ENCODE measurements around the gene SCUBE2.

The SCUBE2 gene

DNA sequence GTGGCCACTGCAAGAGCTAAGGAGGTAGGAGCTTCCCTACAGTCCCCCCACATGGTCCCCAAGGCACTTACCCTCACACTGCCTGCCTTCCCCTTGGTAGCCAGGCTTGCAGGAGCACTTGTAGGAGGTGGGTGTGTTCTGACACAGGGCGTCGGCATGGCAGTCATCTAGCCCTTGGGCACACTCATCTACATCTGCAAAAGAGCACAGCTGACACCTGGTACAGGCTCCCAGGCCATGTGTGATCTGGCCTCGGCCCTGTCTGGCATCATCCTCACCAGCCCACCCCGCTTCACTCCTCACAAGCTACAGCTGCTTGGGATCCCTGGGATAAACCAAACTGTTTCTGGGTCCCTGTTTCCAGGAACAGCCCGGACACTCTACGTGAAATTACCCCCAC lies 1.8 kb downstream of the SCUBE2 start:
- Histone ChIP-seq H3K36me3 (ENCODE audit: control insufficient read depth in 2 of 2, insufficient read depth in 2 of 2, low read length in 2 of 2) (no peaks in the 10 kb centered on the region), H3K27me3 (ENCODE audit: control insufficient read depth in 1 of 2, insufficient read depth in 2 of 2, low read length in 2 of 2) (no peaks in the 10 kb centered on the region), H3K4me1 (ENCODE audit: control insufficient read depth, insufficient read depth, low read length) (peaks cover 16% of the 10 kb centered on the region), H3K9ac (ENCODE audit: low read length in 2 of 2) (no peak overlapping the region), H3K9me3 (ENCODE audit: control insufficient read depth in 2 of 2, low read length in 2 of 2) (no peaks in the 10 kb centered on the region), H3K4me3 (ENCODE audit: low read length in 2 of 2) (no peak overlapping the region), H3K27ac (ENCODE audit: low read length) (no peak overlapping the region)

DNA sequence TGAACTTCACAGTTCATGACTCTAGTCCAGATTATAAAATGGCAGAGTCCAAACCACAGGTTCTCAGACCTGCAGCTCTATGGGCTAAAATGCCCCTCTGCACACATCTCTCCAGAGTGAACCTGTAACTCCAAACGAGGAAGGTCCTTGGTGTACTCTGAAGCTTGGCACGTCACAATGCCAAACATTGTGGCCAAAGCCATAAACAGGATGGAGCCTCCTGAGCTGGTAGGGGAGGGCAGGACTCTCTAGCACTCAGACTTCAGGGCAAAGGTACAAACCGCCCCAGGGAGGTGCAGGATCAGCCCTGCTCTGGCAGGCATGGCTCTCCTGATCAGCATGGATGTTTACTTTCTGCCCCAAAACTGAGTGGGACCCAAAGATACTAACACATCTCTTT lies 2.3 kb downstream of the SCUBE2 start:
- no peak overlapping the region for H3K9ac ChIP-seq (ENCODE audit: low read length in 2 of 2)
- H3K9me3 ChIP-seq (ENCODE audit: control insufficient read depth in 2 of 2, low read length in 2 of 2): no peaks in the 10 kb centered on the region
- no peaks in the 10 kb centered on the region for H3K36me3 ChIP-seq (ENCODE audit: control insufficient read depth in 2 of 2, insufficient read depth in 2 of 2, low read length in 2 of 2)
- no peak overlapping the region for H3K27ac ChIP-seq (ENCODE audit: low read length)
- no peak overlapping the region for H3K4me3 ChIP-seq (ENCODE audit: low read length in 2 of 2)
- H3K4me1 ChIP-seq (ENCODE audit: control insufficient read depth, insufficient read depth, low read length): peaks cover 16% of the 10 kb centered on the region
- H3K27me3 ChIP-seq (ENCODE audit: control insufficient read depth in 1 of 2, insufficient read depth in 2 of 2, low read length in 2 of 2): no peaks in the 10 kb centered on the region

DNA sequence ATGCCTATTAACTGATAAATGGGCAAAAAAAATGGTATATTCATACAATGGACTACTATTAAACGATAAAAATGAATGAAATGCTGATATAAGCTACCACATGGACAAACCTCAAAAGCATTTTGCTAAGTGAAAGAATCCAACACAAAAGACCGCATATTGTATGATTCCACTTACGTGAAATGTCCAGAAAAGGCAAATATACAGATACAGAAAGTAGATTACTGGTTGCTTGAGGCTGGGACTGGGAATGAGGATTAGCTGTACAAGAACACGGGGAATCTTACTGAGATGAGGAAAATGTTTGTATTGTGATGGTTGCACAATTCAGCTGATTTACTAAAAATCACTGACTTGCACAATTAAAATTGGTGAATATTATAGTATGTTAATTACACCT lies 8.8 kb downstream of the SCUBE2 start:
- Histone ChIP-seq H3K36me3 (ENCODE audit: control insufficient read depth in 2 of 2, insufficient read depth in 2 of 2, low read length in 2 of 2) (no peaks in the 10 kb centered on the region), H3K27ac (ENCODE audit: low read length) (no peak overlapping the region), H3K27me3 (ENCODE audit: control insufficient read depth in 1 of 2, insufficient read depth in 2 of 2, low read length in 2 of 2) (no peaks in the 10 kb centered on the region), H3K4me1 (ENCODE audit: control insufficient read depth, insufficient read depth, low read length) (peaks cover 5% of the 10 kb centered on the region), H3K4me3 (ENCODE audit: low read length in 2 of 2) (no peak overlapping the region), H3K9me3 (ENCODE audit: control insufficient read depth in 2 of 2, low read length in 2 of 2) (no peaks in the 10 kb centered on the region), H3K9ac (ENCODE audit: low read length in 2 of 2) (no peak overlapping the region)

DNA sequence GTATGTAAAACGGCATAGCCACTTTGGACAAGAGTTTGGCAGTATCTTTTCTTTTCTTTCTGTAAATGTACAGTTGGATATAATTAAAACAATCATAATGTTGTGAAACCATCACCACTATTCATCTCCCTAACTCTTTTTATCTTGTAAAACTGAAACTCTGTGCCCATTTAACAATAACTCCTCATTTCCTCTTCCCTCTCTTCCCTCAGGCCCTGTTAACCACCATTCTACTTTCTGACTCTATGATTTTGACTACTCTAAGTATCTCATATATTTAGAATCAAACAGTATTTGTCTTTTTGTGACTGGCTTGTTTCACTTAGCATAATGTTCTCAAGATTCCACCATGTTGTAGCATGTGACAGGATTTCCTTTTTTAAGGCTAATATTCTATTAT lies 10.2 kb downstream of the SCUBE2 start:
- H3K36me3 ChIP-seq (ENCODE audit: control insufficient read depth in 2 of 2, insufficient read depth in 2 of 2, low read length in 2 of 2): no peaks in the 10 kb centered on the region
- H3K27ac ChIP-seq (ENCODE audit: low read length): no peak overlapping the region
- no peak overlapping the region for H3K4me3 ChIP-seq (ENCODE audit: low read length in 2 of 2)
- no peaks in the 10 kb centered on the region for H3K27me3 ChIP-seq (ENCODE audit: control insufficient read depth in 1 of 2, insufficient read depth in 2 of 2, low read length in 2 of 2)
- no peaks in the 10 kb centered on the region for H3K9me3 ChIP-seq (ENCODE audit: control insufficient read depth in 2 of 2, low read length in 2 of 2)
- H3K9ac ChIP-seq (ENCODE audit: low read length in 2 of 2): no peak overlapping the region
- H3K4me1 ChIP-seq (ENCODE audit: control insufficient read depth, insufficient read depth, low read length): peaks cover 15% of the 10 kb centered on the region

DNA sequence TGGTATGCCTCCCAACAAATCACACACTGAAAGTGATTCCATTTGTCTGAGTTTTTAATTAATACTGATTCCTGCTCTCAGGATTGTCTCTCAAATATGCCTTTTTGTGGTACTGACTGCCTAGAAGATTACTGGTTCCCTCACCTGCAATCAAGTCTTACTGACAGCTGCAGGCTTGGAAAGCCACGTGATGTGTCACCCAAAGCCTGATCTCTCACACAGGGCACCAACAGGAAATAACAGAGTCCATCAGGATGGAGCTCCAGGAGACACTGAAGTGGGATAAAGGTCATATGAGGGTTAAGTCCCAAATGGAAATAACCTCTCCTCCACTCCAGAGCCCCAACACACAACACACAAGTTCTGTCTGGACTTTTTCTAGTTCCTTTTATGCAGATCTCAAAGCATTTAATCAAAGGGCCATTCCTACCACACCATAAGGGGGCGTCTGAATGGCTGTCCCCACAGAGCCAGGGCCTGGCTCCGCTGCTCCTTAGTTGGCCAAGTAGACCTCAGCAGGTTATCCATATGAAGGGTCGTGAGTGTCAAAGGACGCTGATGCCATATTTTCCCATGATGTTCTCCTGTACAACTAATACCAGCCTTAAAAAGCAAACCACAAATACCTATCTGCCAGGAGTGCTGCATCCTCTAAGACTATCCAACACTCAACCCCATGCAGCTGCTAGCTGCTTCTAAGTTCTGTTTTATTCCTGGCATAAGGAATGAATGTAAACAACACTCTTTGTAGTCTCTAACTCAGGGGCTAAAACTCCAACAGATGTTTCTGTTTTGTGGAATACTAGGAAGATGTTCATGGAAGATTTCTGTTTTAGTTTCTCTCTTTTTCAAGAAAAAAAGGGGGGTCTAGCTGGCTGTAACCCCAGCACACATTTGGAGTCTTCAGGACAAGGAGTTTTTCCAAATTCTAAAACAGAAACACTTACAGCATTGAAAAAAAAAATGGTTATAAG lies 13.0 kb downstream of the SCUBE2 start:
- Histone ChIP-seq H3K36me3 (ENCODE audit: control insufficient read depth in 2 of 2, insufficient read depth in 2 of 2, low read length in 2 of 2) (no peaks in the 10 kb centered on the region), H3K9ac (ENCODE audit: low read length in 2 of 2) (no peak overlapping the region), H3K27ac (ENCODE audit: low read length) (peak overlapping the region; percentile 24), H3K4me1 (ENCODE audit: control insufficient read depth, insufficient read depth, low read length) (peaks cover 22% of the 10 kb centered on the region), H3K9me3 (ENCODE audit: control insufficient read depth in 2 of 2, low read length in 2 of 2) (no peaks in the 10 kb centered on the region), H3K4me3 (ENCODE audit: low read length in 2 of 2) (no peak overlapping the region), H3K27me3 (ENCODE audit: control insufficient read depth in 1 of 2, insufficient read depth in 2 of 2, low read length in 2 of 2) (no peaks in the 10 kb centered on the region)

DNA sequence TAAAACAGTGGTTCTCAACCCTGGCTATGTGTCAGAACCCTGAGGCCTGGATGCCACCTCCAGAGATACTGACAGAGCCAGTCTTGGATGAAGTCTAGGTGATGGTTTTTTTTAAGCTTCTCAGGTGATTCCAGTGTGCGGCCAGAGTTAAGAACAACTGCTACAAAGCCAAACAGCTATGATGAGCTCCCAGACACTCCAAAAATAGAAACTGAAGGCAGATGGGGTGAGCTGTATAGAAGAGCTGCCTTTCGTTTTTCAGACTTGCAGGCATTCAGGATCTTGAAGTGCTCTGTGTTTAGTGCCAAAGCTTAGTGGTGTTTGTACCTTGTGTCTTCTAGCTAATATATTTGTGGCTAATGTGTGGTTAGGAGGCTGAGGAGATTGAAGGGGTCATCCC lies 14.2 kb downstream of the SCUBE2 start:
- peaks cover 22% of the 10 kb centered on the region for H3K4me1 ChIP-seq (ENCODE audit: control insufficient read depth, insufficient read depth, low read length)
- peak overlapping the region in 1 of 2 donors; percentile 8 for H3K4me3 ChIP-seq (ENCODE audit: low read length in 2 of 2)
- H3K27me3 ChIP-seq (ENCODE audit: control insufficient read depth in 1 of 2, insufficient read depth in 2 of 2, low read length in 2 of 2): no peaks in the 10 kb centered on the region
- H3K9me3 ChIP-seq (ENCODE audit: control insufficient read depth in 2 of 2, low read length in 2 of 2): no peaks in the 10 kb centered on the region
- peak overlapping the region; percentile 33 for H3K27ac ChIP-seq (ENCODE audit: low read length)
- H3K9ac ChIP-seq (ENCODE audit: low read length in 2 of 2): no peak overlapping the region
- no peaks in the 10 kb centered on the region for H3K36me3 ChIP-seq (ENCODE audit: control insufficient read depth in 2 of 2, insufficient read depth in 2 of 2, low read length in 2 of 2)

DNA sequence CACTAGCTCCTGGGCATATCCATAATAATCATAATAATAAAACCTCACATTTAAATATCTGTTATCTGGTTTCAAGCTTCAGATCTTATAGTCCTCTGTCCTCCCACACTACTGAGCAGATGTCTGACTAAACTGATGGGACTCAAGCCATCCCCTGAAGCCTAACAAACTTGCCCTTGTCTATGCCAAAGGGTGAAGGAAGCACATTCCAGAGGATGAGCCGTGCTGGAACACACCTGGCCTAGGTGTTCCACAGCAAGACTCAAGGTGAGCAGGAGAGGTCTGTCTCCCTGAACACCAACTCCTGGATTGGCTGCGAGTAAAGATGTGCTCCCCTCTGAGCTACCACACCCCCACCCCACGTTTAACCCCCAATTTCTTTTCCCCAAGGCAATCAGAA lies 14.7 kb downstream of the SCUBE2 start:
- Histone ChIP-seq H3K27me3 (ENCODE audit: control insufficient read depth in 1 of 2, insufficient read depth in 2 of 2, low read length in 2 of 2) (no peaks in the 10 kb centered on the region), H3K4me1 (ENCODE audit: control insufficient read depth, insufficient read depth, low read length) (peaks cover 22% of the 10 kb centered on the region), H3K4me3 (ENCODE audit: low read length in 2 of 2) (no peak overlapping the region), H3K9me3 (ENCODE audit: control insufficient read depth in 2 of 2, low read length in 2 of 2) (no peaks in the 10 kb centered on the region), H3K9ac (ENCODE audit: low read length in 2 of 2) (no peak overlapping the region), H3K27ac (ENCODE audit: low read length) (peak overlapping the region; percentile 33), H3K36me3 (ENCODE audit: control insufficient read depth in 2 of 2, insufficient read depth in 2 of 2, low read length in 2 of 2) (no peaks in the 10 kb centered on the region)

DNA sequence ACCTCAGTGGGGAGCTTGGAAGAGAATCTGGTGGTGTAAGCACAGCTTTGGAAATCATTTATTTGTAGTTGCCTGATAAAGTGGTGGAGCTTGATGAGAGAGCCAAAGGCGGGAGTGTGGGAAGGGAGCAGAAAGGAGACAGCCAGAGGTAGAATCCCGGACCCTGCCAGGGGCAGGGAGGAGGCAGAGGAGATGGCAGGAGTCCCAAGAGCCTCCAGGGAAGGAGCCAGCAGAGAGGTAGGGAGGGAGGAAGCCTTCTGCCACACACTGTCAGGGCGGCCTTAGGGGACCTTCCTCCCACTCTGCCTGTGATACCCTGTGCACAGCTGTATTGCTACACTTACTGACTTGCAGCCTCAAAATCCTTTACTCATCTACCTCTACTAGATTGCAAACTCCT lies 15.4 kb downstream of the SCUBE2 start:
- Histone ChIP-seq H3K4me1 (ENCODE audit: control insufficient read depth, insufficient read depth, low read length) (peaks cover 24% of the 10 kb centered on the region), H3K27me3 (ENCODE audit: control insufficient read depth in 1 of 2, insufficient read depth in 2 of 2, low read length in 2 of 2) (no peaks in the 10 kb centered on the region), H3K27ac (ENCODE audit: low read length) (peak overlapping the region; percentile 33), H3K4me3 (ENCODE audit: low read length in 2 of 2) (no peak overlapping the region), H3K9me3 (ENCODE audit: control insufficient read depth in 2 of 2, low read length in 2 of 2) (no peaks in the 10 kb centered on the region), H3K9ac (ENCODE audit: low read length in 2 of 2) (no peak overlapping the region), H3K36me3 (ENCODE audit: control insufficient read depth in 2 of 2, insufficient read depth in 2 of 2, low read length in 2 of 2) (peaks cover 0 to 2% of the 10 kb centered on the region in 2 donors)

DNA sequence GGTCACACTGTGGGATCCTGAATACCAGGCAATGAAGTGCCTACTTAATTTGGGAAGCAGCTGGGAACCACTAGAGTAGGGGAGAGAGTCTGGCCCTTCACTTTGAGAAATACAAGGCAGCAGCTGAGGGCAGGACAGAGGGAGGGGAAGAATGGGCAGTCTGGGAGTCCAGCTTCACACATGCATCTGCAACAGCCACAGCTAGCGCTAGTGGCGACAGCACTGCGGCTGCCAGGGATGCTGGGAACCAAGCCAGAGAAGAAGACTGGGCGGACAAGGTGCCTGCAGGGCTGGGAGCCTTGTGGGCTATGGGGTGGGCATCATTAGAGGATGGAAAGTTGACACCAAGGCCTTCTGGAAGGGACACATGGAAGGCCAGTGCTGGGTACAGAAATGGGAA lies 15.8 kb downstream of the SCUBE2 start:
- Histone ChIP-seq H3K4me3 (ENCODE audit: low read length in 2 of 2) (no peak overlapping the region), H3K9ac (ENCODE audit: low read length in 2 of 2) (no peak overlapping the region), H3K9me3 (ENCODE audit: control insufficient read depth in 2 of 2, low read length in 2 of 2) (no peaks in the 10 kb centered on the region), H3K27me3 (ENCODE audit: control insufficient read depth in 1 of 2, insufficient read depth in 2 of 2, low read length in 2 of 2) (no peaks in the 10 kb centered on the region), H3K27ac (ENCODE audit: low read length) (peak overlapping the region; percentile 18), H3K36me3 (ENCODE audit: control insufficient read depth in 2 of 2, insufficient read depth in 2 of 2, low read length in 2 of 2) (peaks cover 0 to 2% of the 10 kb centered on the region in 2 donors), H3K4me1 (ENCODE audit: control insufficient read depth, insufficient read depth, low read length) (peaks cover 24% of the 10 kb centered on the region)

DNA sequence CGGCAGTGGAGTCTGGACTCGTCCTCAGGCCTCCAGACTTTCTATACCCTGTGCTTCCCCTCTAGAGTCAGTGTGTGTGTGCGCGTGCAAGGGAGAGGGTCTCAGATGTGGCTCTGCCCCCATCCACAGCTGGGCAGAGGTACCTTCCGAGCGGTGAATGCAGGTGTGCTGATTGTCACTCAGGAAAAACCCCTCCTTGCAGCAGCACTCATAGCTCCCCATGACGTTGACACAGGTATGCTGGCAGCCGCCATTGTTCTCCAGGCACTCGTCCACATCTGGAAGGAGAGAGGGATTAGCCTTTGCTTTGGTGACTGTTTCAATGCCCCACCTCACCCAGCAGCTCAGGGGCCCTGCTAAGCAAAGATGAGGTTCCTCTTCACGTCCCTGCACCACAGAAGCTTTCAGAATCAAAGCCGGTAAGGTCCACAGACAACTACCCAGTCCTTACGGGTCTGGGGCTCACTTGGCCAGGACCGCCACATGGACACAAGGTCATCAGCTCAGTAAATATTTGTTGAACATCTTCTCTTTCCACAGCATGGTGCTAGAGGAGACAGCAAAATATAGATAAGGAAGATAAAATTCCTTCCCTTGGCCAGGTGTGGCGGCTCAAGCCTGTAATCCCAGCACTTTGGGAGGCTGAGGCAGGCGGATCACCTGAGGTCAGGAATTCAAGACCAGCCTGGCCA lies 16.9 kb downstream of the SCUBE2 start:
- no peaks in the 10 kb centered on the region for H3K27me3 ChIP-seq (ENCODE audit: control insufficient read depth in 1 of 2, insufficient read depth in 2 of 2, low read length in 2 of 2)
- H3K27ac ChIP-seq (ENCODE audit: low read length): no peak overlapping the region
- peaks cover 0 to 3% of the 10 kb centered on the region in 2 donors for H3K36me3 ChIP-seq (ENCODE audit: control insufficient read depth in 2 of 2, insufficient read depth in 2 of 2, low read length in 2 of 2)
- H3K9me3 ChIP-seq (ENCODE audit: control insufficient read depth in 2 of 2, low read length in 2 of 2): no peaks in the 10 kb centered on the region
- H3K4me3 ChIP-seq (ENCODE audit: low read length in 2 of 2): no peak overlapping the region
- peaks cover 24% of the 10 kb centered on the region for H3K4me1 ChIP-seq (ENCODE audit: control insufficient read depth, insufficient read depth, low read length)
- H3K9ac ChIP-seq (ENCODE audit: low read length in 2 of 2): no peak overlapping the region
